Activated naive CD8-positive, alpha-beta T cell treated with anti-CD3 and anti-CD28 coated beads, Interleukin-2, amount 50 U/mL, for 24 hours (primary cell): Measurements from ENCODE around the gene SLC2A4RG.
A peak's percentile ranks its signal among the peaks of the same experiment; 100 is the strongest.
"Not testable (repeated sequence)": the region's sequence is repeated elsewhere in the genome, so short reads cannot be mapped to it uniquely, and the experiment has no call there.

Source experiments
- ATAC-seq: fragments of 150-1000 bp; cut with Tn5 transposase; one replicate; pipeline ENCODE4 v1.10.0; 2021
- DNase-seq: peaks from one replicate; pipeline ENCODE4 v3.0.0; 2021
- H3K27ac Mint-ChIP-seq: one replicate; pipeline ENCODE4 v1.8.0; 2021; ENCODE audit warnings: mild to moderate bottlenecking, mixed read lengths
- H3K27me3 Mint-ChIP-seq: one replicate; pipeline ENCODE4 v1.8.0; 2021; ENCODE audit warnings: mixed read lengths
- H3K36me3 Mint-ChIP-seq: one replicate; pipeline ENCODE4 v1.8.0; 2021; ENCODE audit warnings: low read depth, mixed read lengths
- H3K4me1 Mint-ChIP-seq: one replicate; pipeline ENCODE4 v1.8.0; 2021; ENCODE audit warnings: mixed read lengths
- H3K4me3 Mint-ChIP-seq: one replicate; pipeline ENCODE4 v1.8.0; 2021; ENCODE audit warnings: mild to moderate bottlenecking, moderate library complexity, mixed read lengths
- H3K9me3 Mint-ChIP-seq: one replicate; pipeline ENCODE4 v1.8.0; 2021; ENCODE audit warnings: mixed read lengths

Gene SLC2A4RG

DNA sequence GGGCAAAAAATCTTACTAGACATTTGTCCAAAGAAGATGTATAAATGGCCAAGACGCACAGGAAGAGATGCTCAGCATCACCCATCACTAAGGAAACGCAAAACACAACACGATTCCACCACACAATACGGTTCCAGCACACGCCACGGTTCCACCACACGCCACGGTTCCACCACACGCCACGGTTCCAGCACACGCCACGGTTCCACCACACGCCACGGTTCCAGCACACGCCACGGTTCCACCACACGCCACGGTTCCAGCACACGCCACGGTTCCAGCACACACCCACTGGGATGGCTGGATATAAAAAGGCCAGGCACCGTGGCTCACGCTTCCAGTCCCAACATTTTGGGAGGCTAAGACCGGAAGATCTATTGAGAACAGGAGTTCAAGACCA, 37.3 kb downstream of the SLC2A4RG start:
- not testable (repeated sequence) for H3K27me3 Mint-ChIP-seq, H3K36me3 Mint-ChIP-seq, H3K4me1 Mint-ChIP-seq, H3K4me3 Mint-ChIP-seq, DNase-seq, H3K9me3 Mint-ChIP-seq, ATAC-seq
- H3K27ac Mint-ChIP-seq = peak overlapping the region; percentile 31

GRCh38 chr20:63777614-63778013, 38.0 kb downstream of the SLC2A4RG start:
- no peak for ATAC-seq
- H3K9me3 Mint-ChIP-seq = no peaks in the 10 kb centered on the region
- H3K4me1 Mint-ChIP-seq = peaks cover 13% of the 10 kb centered on the region
- no peak overlapping the region for H3K4me3 Mint-ChIP-seq
- no peak for DNase-seq
- no peak overlapping the region for H3K27ac Mint-ChIP-seq
- H3K27me3 Mint-ChIP-seq = no peaks in the 10 kb centered on the region
- no peaks in the 10 kb centered on the region for H3K36me3 Mint-ChIP-seq

DNA sequence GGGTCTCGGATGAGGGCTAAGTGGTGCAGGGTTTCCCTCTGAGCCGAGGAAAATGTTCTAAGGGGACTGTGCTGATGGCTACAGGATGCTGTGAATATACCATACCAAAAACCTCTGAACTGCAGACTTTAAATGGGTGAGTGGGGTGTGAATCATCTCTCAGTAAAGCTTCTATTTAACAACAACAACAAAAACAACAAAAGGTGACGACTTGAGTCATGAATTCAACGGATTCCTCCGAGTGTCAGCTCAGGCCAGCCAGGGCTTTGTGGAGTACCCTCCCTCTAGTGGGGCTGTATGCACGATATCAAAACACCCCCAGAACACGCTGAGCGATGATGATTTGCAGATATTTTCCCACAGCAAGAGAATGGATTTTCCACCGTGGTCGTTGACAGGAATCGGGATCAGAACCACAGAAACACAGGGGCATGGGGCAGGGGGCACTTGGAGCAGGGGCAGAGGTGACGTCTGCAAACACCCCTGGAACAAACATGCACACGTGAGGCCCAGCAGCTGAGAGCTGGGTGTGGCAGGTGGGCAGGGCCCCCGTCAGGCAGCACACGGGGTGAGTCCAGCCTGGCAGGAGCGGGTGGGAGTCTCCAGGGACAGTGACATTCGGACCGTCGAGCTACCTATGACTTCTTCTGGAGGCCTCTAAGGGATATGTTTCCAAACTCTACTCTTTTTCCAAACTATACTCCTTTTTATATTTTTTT, 38.6 kb downstream of the SLC2A4RG start:
- ATAC-seq (no peak), DNase-seq (no peak)
- H3K4me3 Mint-ChIP-seq = no peak overlapping the region
- H3K27me3 Mint-ChIP-seq = no peaks in the 10 kb centered on the region
- no peaks in the 10 kb centered on the region for H3K36me3 Mint-ChIP-seq
- no peaks in the 10 kb centered on the region for H3K9me3 Mint-ChIP-seq
- no peak overlapping the region for H3K27ac Mint-ChIP-seq
- H3K4me1 Mint-ChIP-seq = peaks cover 15% of the 10 kb centered on the region

- no peak overlapping the region for H3K27ac Mint-ChIP-seq
- no peaks in the 10 kb centered on the region for H3K36me3 Mint-ChIP-seq
- no peak overlapping the region for H3K4me3 Mint-ChIP-seq
- no peak for DNase-seq
- ATAC-seq = no peak
- H3K9me3 Mint-ChIP-seq = no peaks in the 10 kb centered on the region
- H3K4me1 Mint-ChIP-seq = peaks cover 15% of the 10 kb centered on the region
- no peaks in the 10 kb centered on the region for H3K27me3 Mint-ChIP-seq
These were observed 39.3 kb downstream of the SLC2A4RG start for GRCh38 chr20:63778857-63779256.

DNA sequence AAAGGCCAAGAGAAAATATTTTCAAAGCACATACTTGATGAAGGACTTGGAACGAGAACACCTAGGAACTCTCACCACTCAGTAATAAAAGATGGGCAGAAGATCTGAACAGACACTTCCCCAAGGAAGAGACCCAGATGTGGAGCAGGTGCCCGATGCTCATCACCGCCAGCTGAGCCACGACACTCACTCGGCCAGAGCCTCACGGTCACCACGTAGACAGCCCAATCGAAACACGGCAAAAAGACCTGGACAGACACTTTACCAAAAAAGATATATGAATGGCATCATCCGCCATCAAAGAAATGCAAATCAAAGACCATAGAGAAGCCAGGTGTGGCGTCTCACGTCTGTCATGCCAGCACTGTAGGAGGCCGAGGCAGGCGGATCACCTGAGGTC, 41.6 kb downstream of the SLC2A4RG start:
- H3K9me3 Mint-ChIP-seq = no peaks in the 10 kb centered on the region
- H3K4me3 Mint-ChIP-seq = no peak overlapping the region
- H3K27ac Mint-ChIP-seq = no peak overlapping the region
- DNase-seq (no peak), ATAC-seq (no peak)
- peaks cover 15% of the 10 kb centered on the region for H3K4me1 Mint-ChIP-seq
- H3K36me3 Mint-ChIP-seq = no peaks in the 10 kb centered on the region
- no peaks in the 10 kb centered on the region for H3K27me3 Mint-ChIP-seq

GRCh38 chr20:63782051-63782471, 42.5 kb downstream of the SLC2A4RG start:
- Mint-ChIP-seq H3K4me1 (peaks cover 15% of the 10 kb centered on the region), H3K4me3 (no peak overlapping the region), H3K27me3 (no peaks in the 10 kb centered on the region), H3K27ac (peak overlapping the region; percentile 59), H3K9me3 (no peaks in the 10 kb centered on the region), H3K36me3 (no peaks in the 10 kb centered on the region)
- ATAC-seq (peak; percentile 89), DNase-seq (peak; percentile 43)

DNA sequence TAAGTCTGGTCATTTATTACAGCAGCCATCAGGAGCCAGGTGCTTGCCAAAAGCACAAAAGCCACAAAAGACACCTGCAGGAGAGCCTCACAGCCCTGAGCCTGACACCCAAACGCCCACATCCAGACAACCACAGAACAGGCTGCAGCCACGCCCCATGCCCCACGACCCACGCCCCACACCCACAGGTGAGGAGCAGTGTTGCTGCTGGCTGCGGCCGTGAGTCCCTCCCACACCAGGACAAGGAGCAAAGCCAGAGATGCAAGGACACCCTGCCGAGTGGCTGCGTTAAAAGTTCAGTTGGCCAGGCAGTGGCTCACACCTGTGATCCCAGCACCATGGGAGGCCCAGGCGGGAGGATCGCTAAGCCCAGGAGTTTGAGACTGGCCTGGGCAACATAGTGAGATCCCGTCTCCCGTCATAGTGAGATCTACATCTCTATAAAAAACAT, 43.0 kb downstream of the SLC2A4RG start:
- no peak overlapping the region for H3K27ac Mint-ChIP-seq
- no peaks in the 10 kb centered on the region for H3K9me3 Mint-ChIP-seq
- ATAC-seq = no peak
- no peak for DNase-seq
- no peaks in the 10 kb centered on the region for H3K27me3 Mint-ChIP-seq
- H3K4me1 Mint-ChIP-seq = peaks cover 15% of the 10 kb centered on the region
- H3K4me3 Mint-ChIP-seq = no peak overlapping the region
- H3K36me3 Mint-ChIP-seq = no peaks in the 10 kb centered on the region

DNA sequence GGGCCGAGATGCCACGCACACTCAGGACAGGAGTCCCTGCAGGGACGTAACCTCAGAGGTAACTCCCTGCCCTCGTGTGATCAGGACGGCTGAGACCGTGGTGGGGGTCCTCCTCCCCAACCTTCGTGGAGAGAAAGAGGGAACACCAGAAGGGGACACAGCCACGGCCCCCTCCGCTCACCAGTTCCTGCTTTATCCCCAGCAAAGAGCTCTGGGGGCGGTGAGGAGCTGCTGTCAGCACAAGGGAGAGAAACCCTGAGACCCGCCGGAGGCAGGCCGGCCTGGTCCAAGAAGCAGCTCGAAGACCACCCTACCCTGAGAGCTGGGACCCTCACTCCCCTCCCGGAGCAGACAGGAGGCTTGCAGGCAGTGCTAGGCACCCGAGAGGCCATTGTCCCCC, 44.4 kb downstream of the SLC2A4RG start:
- Mint-ChIP-seq H3K9me3 (no peaks in the 10 kb centered on the region), H3K4me3 (no peak overlapping the region), H3K36me3 (no peaks in the 10 kb centered on the region), H3K27me3 (no peaks in the 10 kb centered on the region), H3K27ac (no peak overlapping the region), H3K4me1 (peaks cover 15% of the 10 kb centered on the region)
- DNase-seq (no peak), ATAC-seq (no peak)

DNA sequence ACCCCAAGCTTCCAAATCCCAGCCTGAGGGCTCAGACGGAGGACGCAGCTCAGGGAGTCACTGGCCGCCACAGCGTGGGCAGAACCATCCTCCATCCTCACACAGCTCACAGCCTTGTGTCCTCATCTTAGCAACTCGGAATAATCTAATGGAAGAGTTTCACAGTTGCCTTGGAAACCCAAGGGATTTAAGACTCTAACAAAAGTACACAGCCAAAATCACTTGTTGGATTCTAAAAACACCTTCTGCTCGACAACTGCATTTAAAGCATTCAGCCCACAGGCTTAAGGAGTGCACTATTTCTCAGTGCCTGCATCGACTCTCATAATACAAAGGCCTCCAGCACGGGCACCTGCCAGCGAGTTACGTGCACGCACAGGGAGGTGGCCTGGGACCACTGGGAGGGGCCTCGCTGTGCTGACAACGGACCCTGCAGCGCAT, 46.1 kb downstream of the SLC2A4RG start:
- Mint-ChIP-seq H3K4me1 (peaks cover 13% of the 10 kb centered on the region), H3K27ac (no peak overlapping the region), H3K9me3 (no peaks in the 10 kb centered on the region), H3K4me3 (no peak overlapping the region), H3K36me3 (no peaks in the 10 kb centered on the region), H3K27me3 (no peaks in the 10 kb centered on the region)
- DNase-seq = no peak
- ATAC-seq = no peak

DNA sequence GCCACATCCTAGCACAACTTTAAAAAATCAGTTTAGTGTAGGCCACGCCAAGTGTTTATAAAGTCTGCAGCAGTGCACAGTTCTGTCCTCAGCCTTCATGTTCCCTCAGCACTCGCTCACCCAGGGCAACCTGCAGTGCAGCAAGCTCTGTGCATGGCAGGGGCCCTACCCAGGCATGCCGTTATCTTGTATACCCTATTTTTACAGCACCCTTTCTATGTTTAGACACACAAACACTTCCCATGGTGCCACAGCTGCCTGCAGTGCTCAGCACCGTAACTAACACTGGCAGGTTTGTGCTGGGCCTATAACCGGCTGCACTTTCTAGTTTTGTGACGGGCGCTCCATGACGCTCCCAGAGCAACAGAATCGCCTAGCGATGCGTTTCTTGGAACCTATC, 47.7 kb downstream of the SLC2A4RG start:
- no peak for ATAC-seq

GRCh38 chr20:63787749-63788148, 48.2 kb downstream of the SLC2A4RG start:
- no peaks in the 10 kb centered on the region for H3K9me3 Mint-ChIP-seq
- H3K36me3 Mint-ChIP-seq = no peaks in the 10 kb centered on the region
- H3K4me3 Mint-ChIP-seq = no peak overlapping the region
- H3K4me1 Mint-ChIP-seq = peaks cover under 1% of the 10 kb centered on the region
- no peak for ATAC-seq
- H3K27me3 Mint-ChIP-seq = no peaks in the 10 kb centered on the region
- H3K27ac Mint-ChIP-seq = no peak overlapping the region
- no peak for DNase-seq

More for the DNA sequence above, 47.7 kb downstream of the SLC2A4RG start:
- Mint-ChIP-seq H3K4me1 (peaks cover 3% of the 10 kb centered on the region), H3K27ac (no peak overlapping the region), H3K36me3 (no peaks in the 10 kb centered on the region), H3K4me3 (no peak overlapping the region), H3K9me3 (no peaks in the 10 kb centered on the region), H3K27me3 (no peaks in the 10 kb centered on the region)
- no peak for DNase-seq

DNA sequence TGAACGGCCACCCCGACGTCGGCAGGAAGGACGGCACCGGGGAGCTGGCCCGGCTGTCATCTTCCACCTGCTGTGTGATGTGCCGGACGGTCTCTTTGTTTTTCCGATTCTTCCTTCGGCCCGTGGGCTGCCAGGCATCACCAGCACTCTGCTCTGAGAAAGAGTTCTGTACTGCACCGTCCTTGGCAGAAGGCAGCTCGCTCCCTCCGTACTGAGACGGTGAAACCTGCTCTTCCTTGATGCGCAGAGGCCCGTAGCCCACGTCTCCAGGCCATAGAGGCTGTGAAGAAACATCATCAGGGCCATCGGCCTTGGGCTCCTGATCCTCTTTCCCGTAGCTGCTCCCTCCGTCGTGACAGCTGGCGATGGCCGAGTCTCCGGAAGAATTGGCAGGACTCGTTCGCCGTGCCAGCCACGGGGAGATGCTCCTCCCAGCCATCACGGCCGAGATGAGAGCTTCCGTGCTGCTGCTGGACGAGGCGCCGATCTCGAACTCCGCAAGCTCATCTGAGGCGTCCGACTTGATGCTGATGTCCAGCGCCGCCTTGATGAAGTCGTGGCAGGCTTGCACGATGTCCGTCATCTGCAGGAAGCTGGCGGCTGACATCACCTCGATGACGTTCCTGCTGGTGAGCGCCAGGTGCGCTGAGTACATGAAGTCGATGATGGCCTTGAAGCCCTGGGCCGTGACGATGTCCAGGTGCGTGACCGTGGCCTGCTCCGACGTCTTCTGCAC, 50.4 kb downstream of the SLC2A4RG start:
- Mint-ChIP-seq H3K9me3 (no peaks in the 10 kb centered on the region), H3K27me3 (peaks cover 1% of the 10 kb centered on the region), H3K4me3 (no peak overlapping the region), H3K36me3 (no peaks in the 10 kb centered on the region), H3K27ac (no peak overlapping the region), H3K4me1 (no peaks in the 10 kb centered on the region)
- DNase-seq (no peak), ATAC-seq (no peak)

GRCh38 chr20:63790572-63791168, 51.1 kb downstream of the SLC2A4RG start:
- no peak for DNase-seq
- Mint-ChIP-seq H3K36me3 (no peaks in the 10 kb centered on the region), H3K4me1 (no peaks in the 10 kb centered on the region), H3K27ac (no peak overlapping the region), H3K27me3 (peaks cover 4% of the 10 kb centered on the region), H3K4me3 (no peak overlapping the region), H3K9me3 (no peaks in the 10 kb centered on the region)
- ATAC-seq = peak; percentile 22

GRCh38 chr20:63791497-63792156, 52.1 kb downstream of the SLC2A4RG start:
- Mint-ChIP-seq H3K9me3 (no peaks in the 10 kb centered on the region), H3K27ac (no peak overlapping the region), H3K4me3 (no peak overlapping the region), H3K36me3 (no peaks in the 10 kb centered on the region), H3K27me3 (peaks cover 4% of the 10 kb centered on the region), H3K4me1 (peaks cover 2% of the 10 kb centered on the region)
- ATAC-seq (no peak), DNase-seq (no peak)
